NCI-H1417 treated with DMSO at 0.1 percent for 48 hours (cell line): ENCODE measurements around the gene TAF4.

Experiments used
- DNase-seq: peaks from one replicate; lab custom pipeline; 2025; lab: John Stamatoyannopoulos, UW

The TAF4 gene

DNA sequence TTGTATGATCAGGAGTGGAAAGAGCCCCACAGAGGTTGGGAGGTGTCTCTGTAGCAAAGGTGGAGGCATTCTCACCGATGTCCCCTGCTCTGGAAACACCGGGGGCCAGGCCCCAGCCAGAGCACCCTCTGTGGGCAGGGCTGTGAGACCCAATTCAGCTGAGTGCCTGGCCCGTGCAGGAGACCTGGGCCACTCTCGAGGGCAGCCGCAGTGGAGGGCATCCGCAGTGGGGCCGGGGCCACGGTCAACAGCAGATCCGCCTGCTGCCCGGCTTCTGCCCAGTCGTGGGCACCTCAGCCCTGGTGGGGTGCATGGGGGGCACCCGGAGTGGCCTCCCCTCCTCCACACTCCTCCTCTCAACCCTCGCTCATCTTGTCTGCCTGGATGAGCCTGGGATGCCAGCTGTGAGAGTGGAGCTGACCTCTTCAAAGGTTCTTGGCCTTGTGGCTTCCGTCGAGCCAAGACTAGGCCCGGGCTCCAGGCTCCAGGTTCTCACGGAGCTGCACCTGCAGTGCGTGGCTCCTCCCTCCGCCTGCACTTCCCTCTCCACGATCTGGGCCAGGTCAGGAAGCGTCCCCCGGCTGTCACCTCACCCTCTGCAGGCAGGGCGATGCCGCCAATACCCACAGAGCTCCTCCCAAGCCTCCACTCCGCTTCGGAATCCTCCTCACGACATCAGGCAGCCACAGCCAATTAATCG, 134.8 kb downstream of the TAF4 start:
- DNase-seq, result no peak

GRCh38 chr20:61929971-61930666, 135.6 kb downstream of the TAF4 start:
- no peak for DNase-seq

GRCh38 chr20:61929561-61929960, 136.1 kb downstream of the TAF4 start:
- no peak for DNase-seq

DNA sequence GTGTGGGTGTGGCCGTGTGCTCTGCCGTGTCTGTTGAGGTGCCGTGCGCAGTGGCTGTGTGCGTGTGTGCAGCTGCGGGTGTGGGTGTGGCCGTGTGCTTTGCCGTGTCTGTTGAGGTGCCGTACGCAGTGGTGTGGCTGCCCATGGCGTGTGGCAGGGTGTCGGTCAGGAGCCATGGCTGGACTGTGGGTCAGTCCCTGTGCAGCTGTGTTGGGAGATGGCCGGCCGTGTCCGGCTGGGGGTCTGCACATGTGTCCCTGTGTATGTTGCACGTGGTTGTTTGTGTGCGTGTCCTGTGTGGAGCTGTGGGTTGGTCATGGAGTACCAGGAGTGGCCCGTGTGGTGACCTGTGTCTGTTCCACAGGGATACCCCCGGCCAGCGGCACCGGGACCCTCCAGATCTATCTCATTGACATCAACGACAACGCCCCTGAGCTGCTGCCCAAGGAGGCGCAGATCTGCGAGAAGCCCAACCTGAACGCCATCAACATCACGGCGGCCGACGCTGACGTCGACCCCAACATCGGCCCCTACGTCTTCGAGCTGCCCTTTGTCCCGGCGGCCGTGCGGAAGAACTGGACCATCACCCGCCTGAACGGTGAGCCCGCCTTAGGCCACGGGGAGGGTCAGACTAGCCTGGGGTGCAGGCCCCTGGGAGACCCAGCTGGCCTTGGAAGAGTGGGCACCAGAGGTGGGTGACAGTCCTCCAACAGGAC, 137.7 kb downstream of the TAF4 start:
- DNase-seq, result no peak

DNA sequence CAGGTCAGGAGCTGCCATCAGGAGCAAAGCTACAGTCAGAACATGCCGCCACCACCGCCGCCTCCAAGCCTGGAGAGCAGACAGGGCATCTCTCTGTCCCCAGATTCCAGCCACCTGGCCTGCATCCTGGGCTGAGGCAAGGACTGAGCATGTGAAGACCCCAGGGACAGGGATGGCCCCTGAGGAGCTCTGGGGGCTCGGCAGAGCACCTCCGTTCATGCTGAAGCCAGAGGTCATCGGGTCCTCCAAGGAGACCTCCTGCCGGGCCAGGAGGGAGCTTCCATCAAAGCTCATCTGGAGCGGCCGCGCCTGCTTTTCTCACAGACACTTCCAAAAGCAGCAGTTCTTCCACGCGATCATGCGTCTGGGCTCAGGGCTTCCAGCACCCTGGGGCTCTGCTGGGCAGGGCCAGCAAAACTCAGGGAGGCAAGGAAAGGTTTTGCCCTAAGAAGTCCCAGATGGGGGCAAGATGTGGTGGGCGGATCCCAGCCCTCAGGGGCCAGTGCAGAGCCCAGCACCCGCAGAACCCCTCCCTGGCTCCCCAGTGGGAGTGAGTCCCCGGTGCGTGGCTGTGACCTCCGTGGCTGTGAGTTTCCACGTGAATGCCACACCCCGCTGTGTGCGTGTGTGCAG, 138.4 kb downstream of the TAF4 start:
- no peak for DNase-seq

DNA sequence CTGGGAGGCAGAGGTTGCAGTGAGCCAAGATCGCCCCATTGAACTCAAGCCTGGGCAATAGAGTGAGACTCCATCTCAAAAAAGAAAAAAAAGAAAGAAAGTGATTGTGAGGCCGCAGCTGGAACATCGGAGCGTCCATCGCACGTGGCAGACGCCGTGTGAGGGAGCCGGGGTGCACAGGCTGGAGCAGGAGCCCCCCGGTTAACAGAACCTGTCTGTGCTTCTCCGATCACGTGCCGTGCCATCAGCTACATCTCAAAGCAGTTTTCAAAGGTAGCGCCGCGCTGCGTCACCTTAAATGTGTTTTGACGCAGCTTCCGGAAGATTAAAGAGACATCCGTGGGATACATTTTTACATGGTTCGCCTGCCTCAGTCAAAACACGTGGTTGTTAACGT, 138.9 kb downstream of the TAF4 start:
- DNase-seq, result no peak

DNA sequence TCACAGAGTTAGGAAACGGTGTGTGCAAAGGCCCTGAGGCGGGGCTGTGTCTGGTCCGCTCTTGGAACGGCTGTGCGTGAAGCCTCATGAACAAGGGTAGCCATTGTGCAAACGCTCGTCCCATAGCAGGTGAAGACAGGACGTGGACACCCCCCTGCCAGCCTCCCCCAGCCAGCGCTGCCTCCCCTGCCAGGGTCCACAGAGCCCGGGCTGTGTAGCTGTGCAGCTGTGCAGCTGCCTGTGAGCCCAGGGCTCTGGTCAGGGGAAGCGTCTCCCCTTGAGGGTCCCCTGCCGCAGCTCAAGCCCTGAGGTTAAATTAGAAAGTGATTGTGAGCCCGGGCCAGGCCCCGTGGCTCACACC, 139.4 kb downstream of the TAF4 start:
- no peak for DNase-seq

- no peak for DNase-seq
Observed at GRCh38 chr20:61925555-61926252, 140.0 kb downstream of the TAF4 start.

- DNase-seq, result no peak
Observed at GRCh38 chr20:61924858-61925554, 140.7 kb downstream of the TAF4 start.
